Endothelial cell of umbilical vein (primary cell): ENCODE data around the gene TRIM47. TPM values are rescaled to one million over a fixed set of nuclear protein-coding genes. Genes with fewer than 3 reads are reported as not detected.

ENCODE experiments used
- BruUV-seq: library from RNA; stranded (reverse); fragments of 400-500 nt; replicated peaks from 2 replicates; lab custom pipeline; 2021; lab: Mats Ljungman, UMichigan
- CTCF ChIA-PET: fragments of 300-600, 350-600 bp; sonication (Branson Sonifier 250); formaldehyde crosslinking; loops from one replicate; lab custom pipeline; 2021; ENCODE audit warnings: antibody characterized with exemption, inconsistent platforms; lab: Charles Lee
- POLR2A ChIA-PET: fragments of 300-600, 350-600 bp; sonication (Branson Sonifier 250); formaldehyde crosslinking; loops from one replicate; lab custom pipeline; 2021; ENCODE audit warnings: antibody characterized with exemption, inconsistent platforms; lab: Charles Lee
- DNase-seq: peaks from one replicate; pipeline ENCODE4 v3.0.0-alpha.2; 2011; ENCODE audit warnings: low read depth, low spot score
- FAIRE-seq: peaks from 2 replicates; lab custom pipeline; 2011; peaks lifted over from hg19 to GRCh38; lab: Jason Lieb, UNC
- H2AFZ ChIP-seq: 2 replicates; pipeline ENCODE4 v1.6.0; 2012; ENCODE audit warnings: low read depth, low read length, control low read depth, inconsistent platforms
- H3K27ac ChIP-seq: 2 replicates; pipeline ENCODE4 v1.5.1; 2011; ENCODE audit warnings: low read depth, mild to moderate bottlenecking, control low read depth, low read length, moderate library complexity; ENCODE audit not compliant: insufficient read depth
- H3K27me3 ChIP-seq, 2 experiments: 2 replicates each; pipeline versions ENCODE4 v1.6.0 to v1.6.1; 2011; ENCODE audit warnings: low read length in 2 of 2, mixed read lengths in 1 of 2; ENCODE audit not compliant: control insufficient read depth in 2 of 2, insufficient read depth in 2 of 2
- H3K36me3 ChIP-seq, 2 experiments: 2 replicates in 1 of 2; 3 replicates in 1 of 2; pipeline ENCODE4 v1.5.1; 2011; ENCODE audit warnings: low read length in 2 of 2, mild to moderate bottlenecking in 1 of 2, moderate library complexity in 1 of 2; ENCODE audit not compliant: control insufficient read depth in 2 of 2, insufficient read depth in 2 of 2; ENCODE audit errors: extremely low read depth in 1 of 2
- H3K4me1 ChIP-seq: 3 replicates; pipeline ENCODE4 v1.5.1; 2011; ENCODE audit warnings: mild to moderate bottlenecking, low read length; ENCODE audit not compliant: control insufficient read depth, insufficient read depth; ENCODE audit errors: extremely low read depth
- H3K4me2 ChIP-seq: 2 replicates; pipeline ENCODE4 v1.6.1; 2011; ENCODE audit warnings: low read length, control low read depth, mixed read lengths; ENCODE audit not compliant: insufficient read depth
- H3K4me3 ChIP-seq, 3 experiments: fragments of 200-600 bp in 1 of 3; sonication (generic), shearing (Covaris generic) in 1 of 3; replicated peaks in 1 of 3; 2 replicates each; pipeline ENCODE4 v1.5.1; 2011 to 2016; ENCODE audit warnings: control low read depth in 3 of 3, low read length in 3 of 3, mild to moderate bottlenecking in 2 of 3, inconsistent platforms in 1 of 3, low read depth in 1 of 3, moderate library complexity in 1 of 3; ENCODE audit not compliant: insufficient read depth in 1 of 3
- H3K79me2 ChIP-seq: 2 replicates; pipeline ENCODE4 v1.6.0; 2012; ENCODE audit warnings: low read length, inconsistent platforms; ENCODE audit not compliant: control insufficient read depth, insufficient read depth
- H3K9ac ChIP-seq: replicated peaks from 2 replicates; pipeline ENCODE3; 2011; ENCODE audit warnings: low read length, control low read depth; ENCODE audit not compliant: insufficient read depth; ENCODE audit errors: extremely low read depth
- H3K9me1 ChIP-seq: replicated peaks from 3 replicates; pipeline ENCODE4 v1.6.0; 2011; ENCODE audit warnings: mild to moderate bottlenecking, low read length; ENCODE audit not compliant: control insufficient read depth, insufficient read depth; ENCODE audit errors: extremely low read depth
- H3K9me3 ChIP-seq: replicated peaks from 2 replicates; pipeline ENCODE4 v1.5.1; 2012; ENCODE audit warnings: low read length, inconsistent platforms; ENCODE audit not compliant: control insufficient read depth, insufficient read depth
- H4K20me1 ChIP-seq: replicated peaks from 2 replicates; pipeline ENCODE3; 2011; ENCODE audit warnings: mild to moderate bottlenecking, low read length; ENCODE audit not compliant: control insufficient read depth, insufficient read depth; ENCODE audit errors: extremely low read depth
- CTCF ChIP-seq, 2 donors: IDR thresholded peaks; 1 replicate in 1 of 2; 2 replicates in 1 of 2; pipeline ENCODE4 v1.5.1; 2011; ENCODE audit warnings: low read length in 2 of 2, mild to moderate bottlenecking in 2 of 2, moderate library complexity in 2 of 2, control low read depth in 1 of 2, inconsistent platforms in 1 of 2, low read depth in 1 of 2; ENCODE audit not compliant: insufficient read depth in 1 of 2; ENCODE audit errors: extremely low read depth in 1 of 2
- EZH2 ChIP-seq: IDR thresholded peaks from 2 replicates; pipeline ENCODE4 v1.6.1; 2012; ENCODE audit warnings: borderline replicate concordance, low read depth, mild to moderate bottlenecking, moderate library complexity, low read length, inconsistent platforms; ENCODE audit not compliant: severe bottlenecking
- FOS ChIP-seq: IDR thresholded peaks from 2 replicates; pipeline ENCODE4 v1.6.1; 2011; ENCODE audit warnings: mild to moderate bottlenecking, low read length, moderate library complexity, borderline replicate concordance; ENCODE audit not compliant: insufficient read depth
- GATA2 ChIP-seq: IDR thresholded peaks from 2 replicates; pipeline ENCODE4 v1.7.0; 2011; ENCODE audit warnings: low read depth, mild to moderate bottlenecking, moderate library complexity, mixed read lengths, low read length; ENCODE audit not compliant: insufficient read length, insufficient read depth
- JUN ChIP-seq: IDR thresholded peaks from 2 replicates; pipeline ENCODE4 v1.6.1; 2011; ENCODE audit warnings: borderline replicate concordance, low read depth; ENCODE audit not compliant: insufficient read length, insufficient read depth
- MAX ChIP-seq: IDR thresholded peaks from 2 replicates; pipeline ENCODE4 v1.6.1; 2011; ENCODE audit not compliant: insufficient read depth, insufficient read length
- MYC ChIP-seq: IDR thresholded peaks from one replicate; pipeline ENCODE4 v1.6.1; 2011; ENCODE audit warnings: mild to moderate bottlenecking, low read depth, low read length
- POLR2A ChIP-seq: IDR thresholded peaks from 2 replicates; pipeline ENCODE4 v1.6.1; 2012; ENCODE audit warnings: low read depth, mild to moderate bottlenecking, control low read depth, low read length
- POLR2AphosphoS5 ChIP-seq: IDR thresholded peaks from 2 replicates; pipeline ENCODE4 v1.6.1; 2012; ENCODE audit warnings: low read depth, mild to moderate bottlenecking, control low read depth, low read length, moderate library complexity; ENCODE audit not compliant: insufficient read depth
- dilution Hi-C: fragments of 300-500 bp; cut with MboI; formaldehyde crosslinking; loops from one replicate; pipeline ENCODE4 v1.15.0; 2019; ENCODE audit warnings: low sequenced_read_pairs; ENCODE audit not compliant: extremely low pct_ligation_motif_present
- intact Hi-C: fragments of 100-400 bp; cut with micrococcal nuclease; formaldehyde crosslinking; loops from one replicate; pipeline ENCODE4 v1.10.0; 2022
- polyA plus RNA-seq, 4 experiments: library from polyadenylated mRNA; depleted of rRNA in 3 of 4; stranded (reverse) in 3 of 4; unstranded in 1 of 4; fragments of >200 nt; gene quantifications; 2 replicates each; pipeline versions ENCODE4 v1.2.1 to v1.2.3, GENCODE V29; 2011 to 2012; ENCODE audit warnings: missing spikeins in 1 of 4
- total RNA-seq: library from RNA; stranded (reverse); gene quantifications from 2 replicates; pipeline ENCODE4 v1.2.3, GENCODE V29; 2021

TRIM47 gene
- total and polyA plus RNA-seq, 2 donors (not counting 3 experiments of a cell fraction or from before 2014, with no cell fraction given) = 67.7 to 75.1 TPM

- intact Hi-C loops = loop anchor here (1.0 kb wide), 5 partner anchors 28 to 63 kb away; partner anchors contain the start of gene WBP2
- DNase-seq (peak; percentile 82), FAIRE-seq (peak; percentile 86)
- Histone ChIP-seq H3K4me2 (peak overlapping the region; percentile 48), H3K4me3 (peak overlapping the region in 2 of 3 experiments; percentile 21 to 30), H3K27me3 (no peaks in the 10 kb centered on the region), H3K27ac (peak overlapping the region; percentile 22), H3K4me1 (peaks cover 7% of the 10 kb centered on the region), H3K9ac (no peak overlapping the region), H3K9me3 (no peaks in the 10 kb centered on the region), H4K20me1 (no peaks in the 10 kb centered on the region), H3K36me3 (peaks cover 0 to 8% of the 10 kb centered on the region in 2 experiments), H2AFZ (peak overlapping the region; percentile 76), H3K9me1 (no peaks in the 10 kb centered on the region), H3K79me2 (no peaks in the 10 kb centered on the region)
- CTCF ChIA-PET = interaction anchor here (0.6 to 6.3 kb wide), 31 partner anchors 8 to 374 kb away, joined by 3 to 73 read pairs (median 7); partner anchors contain the start of genes GALK1, SMIM5, UNC13D and UNK
- TF ChIP-seq CTCF (IDR thresholded peaks at IDR 0.05; ENCODE audit: extremely low read depth in 1 of 2, insufficient read depth in 1 of 2, low read depth in 1 of 2, low read length in 2 of 2) = peak; percentile 85 to 91
- no peak for TF ChIP-seq MYC
- TF ChIP-seq FOS = no peak
- no peak for TF ChIP-seq EZH2
- no peak for TF ChIP-seq JUN
- TF ChIP-seq POLR2A = peak; percentile 65
- TF ChIP-seq POLR2AphosphoS5 = peak; percentile 63
- no peak for TF ChIP-seq GATA2
- TF ChIP-seq MAX = no peak
- BruUV-seq = no TSS peak
- dilution Hi-C loops = no loop called here
- POLR2A ChIA-PET = interaction anchor here (0.6 to 1.2 kb wide), 3 partner anchors 48 to 55 kb away, joined by 3 to 9 read pairs (median 3); a partner anchor contains a TSS
Observed at GRCh38 chr17:75827308-75828075, 50.9 kb downstream of the TRIM47 start.
